Measurements from ENCODE around the gene SEPTIN1.

Gene SEPTIN1

GRCh38 chr16:30378236-30379157, 3.9 kb downstream of the SEPTIN1 start:
- Histone ChIP-seq H3K9me3 (ENCODE audit: insufficient read depth, low read length) (no peaks in the 10 kb centered on the region), H3K9ac (ENCODE audit: insufficient read length, low read depth) (peak overlapping the region; percentile 99), H3K27me3 (ENCODE audit: insufficient read depth, insufficient read length) (no peaks in the 10 kb centered on the region), H3K36me3 (ENCODE audit: insufficient read depth, insufficient read length, low read length) (peaks cover 12% of the 10 kb centered on the region), H3K4me1 (ENCODE audit: insufficient read depth, insufficient read length) (peaks cover 19% of the 10 kb centered on the region), H3K4me3 (ENCODE audit: insufficient read length, low read depth) (peak overlapping the region; percentile 86)
- TF ChIP-seq YY1 (IDR thresholded peaks at IDR 0.05; ENCODE audit: insufficient read depth, insufficient read length) (no peak), ZNF274 (IDR thresholded peaks at IDR 0.05; ENCODE audit: low read depth, low read length) (no peak), SUZ12 (IDR thresholded peaks at IDR 0.05; ENCODE audit: extremely low read depth, insufficient read depth, insufficient read length) (no peak)
- DNase-seq (ENCODE audit: low read depth, low spot score): peak; percentile 98

- DNase-seq (ENCODE audit: low read depth, low spot score): peak; percentile 83
- H3K36me3 ChIP-seq (ENCODE audit: insufficient read depth, insufficient read length, low read length): peaks cover 12% of the 10 kb centered on the region
- H3K27me3 ChIP-seq (ENCODE audit: insufficient read depth, insufficient read length): no peaks in the 10 kb centered on the region
- H3K9me3 ChIP-seq (ENCODE audit: insufficient read depth, low read length): no peaks in the 10 kb centered on the region
- H3K4me1 ChIP-seq (ENCODE audit: insufficient read depth, insufficient read length): peaks cover 19% of the 10 kb centered on the region
- peak overlapping the region; percentile 76 for H3K9ac ChIP-seq (ENCODE audit: insufficient read length, low read depth)
- TF ChIP-seq SUZ12 (IDR thresholded peaks at IDR 0.05; ENCODE audit: extremely low read depth, insufficient read depth, insufficient read length): no peak
- TF ChIP-seq YY1 (IDR thresholded peaks at IDR 0.05; ENCODE audit: insufficient read depth, insufficient read length): no peak
- no peak for TF ChIP-seq ZNF274 (IDR thresholded peaks at IDR 0.05; ENCODE audit: low read depth, low read length)
- peak overlapping the region; percentile 44 for H3K4me3 ChIP-seq (ENCODE audit: insufficient read length, low read depth)
These were observed 4.5 kb downstream of the SEPTIN1 start for GRCh38 chr16:30377812-30378235.

DNA sequence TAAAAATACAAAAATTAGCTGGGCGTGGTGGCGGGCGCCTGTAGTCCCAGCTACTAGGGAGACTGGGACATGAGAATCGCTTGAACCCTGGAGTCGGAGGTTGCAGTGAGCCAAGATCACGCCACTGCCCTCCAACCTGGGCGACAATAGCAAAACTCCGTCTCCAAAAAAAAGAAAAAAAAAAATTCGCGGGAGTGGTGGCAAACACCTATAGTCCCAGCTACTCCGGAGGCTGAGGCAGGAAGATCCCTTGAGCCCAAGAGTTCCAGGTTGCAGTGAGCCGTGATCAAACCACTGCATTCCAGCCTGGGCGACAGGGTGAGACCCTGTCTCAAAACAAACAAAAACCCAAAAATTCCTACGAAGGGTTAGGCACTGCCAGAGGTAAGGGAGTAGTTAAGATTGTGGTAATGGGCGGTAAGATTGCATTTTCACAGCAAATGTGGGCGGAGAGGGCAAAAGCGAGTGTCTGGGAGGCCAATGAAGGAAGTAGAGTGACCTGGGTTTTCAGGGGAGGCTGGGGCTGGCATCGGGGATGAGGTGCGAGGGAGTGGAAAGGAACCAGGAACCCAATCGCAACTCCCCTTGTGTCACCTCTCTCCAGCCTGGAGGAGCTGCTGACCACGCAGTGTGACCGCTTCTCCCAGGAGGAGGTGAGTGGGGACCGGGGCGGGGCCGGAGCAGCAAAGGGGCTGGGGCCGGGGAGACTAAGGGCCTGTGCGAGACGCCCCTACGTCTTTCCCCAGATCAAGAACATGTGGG, 5.1 kb downstream of the SEPTIN1 start:
- Histone ChIP-seq H3K36me3 (ENCODE audit: insufficient read depth, insufficient read length, low read length) (peaks cover 12% of the 10 kb centered on the region), H3K9ac (ENCODE audit: insufficient read length, low read depth) (peak overlapping the region; percentile 76), H3K9me3 (ENCODE audit: insufficient read depth, low read length) (no peaks in the 10 kb centered on the region), H3K27me3 (ENCODE audit: insufficient read depth, insufficient read length) (no peaks in the 10 kb centered on the region), H3K4me1 (ENCODE audit: insufficient read depth, insufficient read length) (peaks cover 19% of the 10 kb centered on the region), H3K4me3 (ENCODE audit: insufficient read length, low read depth) (peak overlapping the region; percentile 44)
- TF ChIP-seq SUZ12 (IDR thresholded peaks at IDR 0.05; ENCODE audit: extremely low read depth, insufficient read depth, insufficient read length) (no peak), YY1 (IDR thresholded peaks at IDR 0.05; ENCODE audit: insufficient read depth, insufficient read length) (no peak), ZNF274 (IDR thresholded peaks at IDR 0.05; ENCODE audit: low read depth, low read length) (no peak)
- no peak for DNase-seq (ENCODE audit: low read depth, low spot score)

DNA sequence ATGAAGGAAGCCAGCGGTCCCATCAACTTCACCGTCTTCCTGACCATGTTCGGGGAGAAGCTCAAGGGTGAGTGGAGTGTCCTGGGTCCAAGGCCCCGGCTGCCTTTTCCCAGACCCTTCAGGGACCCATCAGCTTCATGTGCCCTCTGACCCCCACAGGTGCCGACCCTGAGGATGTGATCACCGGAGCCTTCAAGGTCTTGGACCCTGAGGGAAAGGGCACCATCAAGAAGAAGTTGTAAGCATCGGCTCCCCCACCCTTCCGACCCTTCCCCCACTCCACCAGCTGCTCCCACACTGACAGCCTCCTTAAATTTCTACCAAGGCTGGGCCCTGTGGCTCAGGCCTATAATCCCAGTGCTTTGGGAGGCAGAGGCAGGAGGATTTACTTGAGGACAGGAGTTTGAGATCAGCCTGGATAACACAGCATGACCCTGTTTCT, 5.9 kb downstream of the SEPTIN1 start:
- Histone ChIP-seq H3K36me3 (ENCODE audit: insufficient read depth, insufficient read length, low read length) (peaks cover 12% of the 10 kb centered on the region), H3K27me3 (ENCODE audit: insufficient read depth, insufficient read length) (no peaks in the 10 kb centered on the region), H3K9me3 (ENCODE audit: insufficient read depth, low read length) (no peaks in the 10 kb centered on the region), H3K9ac (ENCODE audit: insufficient read length, low read depth) (peak overlapping the region; percentile 3), H3K4me1 (ENCODE audit: insufficient read depth, insufficient read length) (peaks cover 17% of the 10 kb centered on the region), H3K4me3 (ENCODE audit: insufficient read length, low read depth) (no peak overlapping the region)
- DNase-seq (ENCODE audit: low read depth, low spot score): no peak
- TF ChIP-seq YY1 (IDR thresholded peaks at IDR 0.05; ENCODE audit: insufficient read depth, insufficient read length) (no peak), SUZ12 (IDR thresholded peaks at IDR 0.05; ENCODE audit: extremely low read depth, insufficient read depth, insufficient read length) (no peak), ZNF274 (IDR thresholded peaks at IDR 0.05; ENCODE audit: low read depth, low read length) (no peak)

DNA sequence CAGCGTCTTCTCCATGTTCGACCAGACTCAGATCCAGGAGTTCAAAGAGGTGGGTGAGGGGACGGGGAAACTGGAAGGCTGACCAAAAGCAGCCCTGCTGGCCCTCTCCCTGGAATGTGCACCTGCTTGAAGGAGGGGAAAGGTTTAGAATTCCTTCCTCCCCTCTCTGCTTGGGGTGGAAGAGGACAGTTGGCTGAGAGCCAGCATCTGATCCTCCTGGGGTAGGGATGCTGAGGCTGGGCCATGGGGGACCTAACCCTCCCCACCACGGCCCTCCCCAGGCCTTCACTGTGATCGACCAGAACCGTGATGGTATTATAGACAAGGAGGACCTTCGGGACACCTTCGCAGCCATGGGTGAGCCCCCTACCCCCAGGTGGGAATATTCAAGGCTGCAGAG, 6.5 kb downstream of the SEPTIN1 start:
- H3K9ac ChIP-seq (ENCODE audit: insufficient read length, low read depth): no peak overlapping the region
- DNase-seq (ENCODE audit: low read depth, low spot score): no peak
- H3K4me3 ChIP-seq (ENCODE audit: insufficient read length, low read depth): no peak overlapping the region
- peaks cover 9% of the 10 kb centered on the region for H3K36me3 ChIP-seq (ENCODE audit: insufficient read depth, insufficient read length, low read length)
- no peaks in the 10 kb centered on the region for H3K9me3 ChIP-seq (ENCODE audit: insufficient read depth, low read length)
- TF ChIP-seq SUZ12 (IDR thresholded peaks at IDR 0.05; ENCODE audit: extremely low read depth, insufficient read depth, insufficient read length): no peak
- TF ChIP-seq ZNF274 (IDR thresholded peaks at IDR 0.05; ENCODE audit: low read depth, low read length): no peak
- TF ChIP-seq YY1 (IDR thresholded peaks at IDR 0.05; ENCODE audit: insufficient read depth, insufficient read length): no peak
- H3K4me1 ChIP-seq (ENCODE audit: insufficient read depth, insufficient read length): peaks cover 15% of the 10 kb centered on the region
- no peaks in the 10 kb centered on the region for H3K27me3 ChIP-seq (ENCODE audit: insufficient read depth, insufficient read length)

DNA sequence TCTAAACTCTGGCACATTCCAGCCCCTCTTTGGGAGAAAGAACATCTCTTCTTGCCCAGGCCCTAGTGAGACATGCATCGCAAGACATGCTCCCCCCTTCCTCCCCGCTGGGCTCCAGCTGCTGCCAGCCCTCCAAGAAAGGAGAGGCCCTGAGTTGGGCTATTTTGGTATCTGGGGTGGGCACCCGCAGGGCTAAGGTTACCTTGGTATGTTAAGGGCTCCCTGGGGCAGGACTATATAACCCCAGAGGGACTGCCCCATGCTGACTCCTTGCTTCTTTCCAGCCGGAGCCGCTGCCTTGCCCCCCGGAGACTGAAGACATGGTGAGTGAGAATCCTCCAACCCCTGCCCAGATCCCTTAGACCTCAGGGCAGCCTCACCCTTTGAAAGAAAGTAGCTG, 7.8 kb downstream of the SEPTIN1 start, which contains the start of gene MYL11:
MYL11 (plus strand) TSS at position 265 of the 400 bp plus-strand sequence; CDS start at position 321, 56 bp downstream.
- peaks cover 12% of the 10 kb centered on the region for H3K4me1 ChIP-seq (ENCODE audit: insufficient read depth, insufficient read length)
- no peak within 1 kb of the TSS for H3K4me3 ChIP-seq (ENCODE audit: insufficient read length, low read depth)
- TF ChIP-seq ZNF274 (IDR thresholded peaks at IDR 0.05; ENCODE audit: low read depth, low read length) (no peak), YY1 (IDR thresholded peaks at IDR 0.05; ENCODE audit: insufficient read depth, insufficient read length) (no peak), SUZ12 (IDR thresholded peaks at IDR 0.05; ENCODE audit: extremely low read depth, insufficient read depth, insufficient read length) (no peak)
- no peak within 1 kb of the TSS for H3K9ac ChIP-seq (ENCODE audit: insufficient read length, low read depth)
- H3K36me3 ChIP-seq (ENCODE audit: insufficient read depth, insufficient read length, low read length): no peaks in the 10 kb centered on the region
- DNase-seq (ENCODE audit: low read depth, low spot score): no peak
- H3K9me3 ChIP-seq (ENCODE audit: insufficient read depth, low read length): no peaks in the 10 kb centered on the region
- no peaks in the 10 kb centered on the region for H3K27me3 ChIP-seq (ENCODE audit: insufficient read depth, insufficient read length)

Data from NT2/D1 (cell line).